Pancreas (tissue), 10 donors: ENCODE data around the gene DAP3. TPM values are rescaled to one million over a fixed set of nuclear protein-coding genes. Genes with fewer than 3 reads are reported as not detected.
"Not testable (repeated sequence)": the region's sequence is repeated elsewhere in the genome, so short reads cannot be mapped to it uniquely, and the experiment has no call there.

Experiments used
- ATAC-seq, 4 donors: fragments of 200-7000 bp; cut with Tn5 transposase; one replicate each; pipeline versions ENCODE4 v1.8.0 to v1.9.1; 2020; ENCODE audit warnings: mild to moderate bottlenecking in 4 of 4, moderate library complexity in 4 of 4
- DNase-seq, 6 donors: peaks; one replicate each; pipeline ENCODE4 v3.0.0-alpha.2; 2020
- FAIRE-seq: peaks from 2 replicates; lab custom pipeline; 2012; peaks lifted over from hg19 to GRCh38; lab: Jason Lieb, UNC
- H3K27ac ChIP-seq, 4 donors: fragments of 200-600 bp; sonication (generic); 1 replicate in 3 of 4; 2 replicates in 1 of 4; pipeline versions ENCODE4 v1.5.0 to v1.8.0; 2020
- H3K27me3 ChIP-seq, 4 donors: fragments of 200-600 bp; one replicate each; pipeline ENCODE4 v1.8.0; 2021
- H3K36me3 ChIP-seq, 3 donors: fragments of 200-600 bp; sonication (generic) in 1 of 3; one replicate each; pipeline versions ENCODE4 v1.5.0 to v1.8.0; 2020 to 2021
- H3K4me1 ChIP-seq, 3 donors: fragments of 200-600 bp; one replicate each; pipeline ENCODE4 v1.8.0; 2021
- H3K4me3 ChIP-seq, 4 donors: fragments of 200-600 bp; sonication (generic) in 2 of 4; one replicate each; pipeline versions ENCODE4 v1.5.0 to v1.8.0; 2020 to 2021
- H3K9me3 ChIP-seq, 4 donors: fragments of 200-600 bp; one replicate each; pipeline ENCODE4 v1.8.0; 2021
- WGBS, 2 donors: extraction: QIAGEN DNeasy Blood & Tissue Kit; methylation state at CpG; one replicate each; pipeline ENCODE4 v1.1.7; 2013; 5-methylcytosine and 5-hydroxymethylcytosine counted together
- intact Hi-C, 3 donors: fragments of 100-400 bp; cut with DNase I; formaldehyde crosslinking; loops; one replicate each; pipeline versions ENCODE4 v1.11.1 to v1.14.2; 2022
- polyA plus RNA-seq, 2 donors: library from polyadenylated mRNA; stranded (reverse); fragments of 200-250 nt; gene quantifications; one replicate each; pipeline ENCODE4 v1.2.3, GENCODE V29; 2013
- total RNA-seq, 6 donors: library from RNA; stranded (reverse); fragmentation: NEBNext Ultra II Directional in 4 of 6; extraction: Animal tissue kit (Norgen Biotek cat#: 25700) in 4 of 6; gene quantifications; one replicate each; pipeline versions ENCODE4 v1.2.1 to v1.2.4, GENCODE V29; 2021 to 2023
- TF ChIP-seq, protein P1 (sequence below), 4 donors: fragments of 200-600 bp; sonication (generic) in 3 of 4; IDR thresholded peaks; one replicate each; pipeline versions ENCODE4 v1.5.0 to v1.8.0; 2021; ENCODE audit warnings: antibody characterized with exemption in 4 of 4
- donor health status: healthy with polysubstance abuse.
- donor health status: DM: no; HTN: no; CAD: no; lungs with moderate emphysema.
- donor health status: DM: no; HTN: no; CAD: no.
- donor health status: control.
- donor health status: control.
- donor health status: Bipolar disorder and iron deficiency.
- donor health status: DM: yes; HTN: yes; CAD: no.
- donor health status: DM: no; HTN: no; CAD: no.
- donor health status: DM: no; HTN: no; CAD: no.
- donor health status: DM: yes; HTN: yes; CAD: no.

The DAP3 gene
- total and polyA plus RNA-seq, 8 donors = 40.3 to 73.8 (median 51.8) TPM

DNA sequence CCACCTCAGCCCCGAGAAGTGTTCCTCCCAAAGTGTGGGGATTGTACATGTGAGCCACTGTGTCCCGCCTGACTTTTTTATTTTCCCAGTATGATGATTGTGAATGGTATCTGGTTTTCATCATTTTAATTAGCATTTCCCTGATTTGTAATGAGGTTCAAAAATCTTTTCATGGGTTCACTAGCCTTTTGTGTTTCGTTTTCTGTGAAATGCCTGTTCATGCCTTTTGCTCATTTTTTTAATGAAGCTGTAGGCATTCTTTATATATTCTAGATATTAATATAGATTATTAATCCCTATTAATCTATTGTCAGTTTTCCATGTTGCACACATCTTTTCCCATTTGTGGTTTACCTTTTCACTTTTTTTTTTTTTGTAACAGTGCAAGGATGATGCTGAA lies 20.5 kb downstream of the DAP3 start:
- no peak for FAIRE-seq
- ATAC-seq = no peak
- intact Hi-C loops = no loop called here

DNA sequence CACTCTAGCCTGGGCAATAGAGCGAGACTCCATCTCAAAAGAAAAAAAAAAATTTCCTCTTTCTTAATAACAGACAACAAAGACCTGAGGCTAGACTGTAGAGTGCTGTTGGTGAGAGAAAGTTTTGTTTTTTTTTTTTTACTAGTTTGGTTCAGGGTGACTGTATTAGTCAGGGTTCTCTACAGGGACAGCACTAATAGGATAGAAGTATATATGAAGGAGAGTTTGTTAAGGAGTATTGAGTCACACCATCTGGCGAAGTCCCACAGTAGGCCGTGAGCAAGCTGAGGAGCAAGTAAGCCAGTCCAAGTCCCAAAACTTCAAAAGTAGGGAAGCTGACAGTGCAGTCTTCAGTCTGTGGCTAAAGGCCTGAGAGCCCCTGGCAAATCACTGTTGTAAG lies 22.6 kb downstream of the DAP3 start:
- ATAC-seq, H3K27ac ChIP-seq, FAIRE-seq, DNase-seq, H3K4me1 ChIP-seq, H3K4me3 ChIP-seq, intact Hi-C loops, H3K9me3 ChIP-seq, H3K36me3 ChIP-seq, H3K27me3 ChIP-seq: not testable (repeated sequence)
- WGBS, 2 donors = 83 to 85% methylated on average over 1 to 3 of the region's 3 CpGs

More for the DNA sequence above, 20.5 kb downstream of the DAP3 start:
- WGBS, 2 donors = 98 to 99% methylated on average over 3 of the region's 3 CpGs
- H3K36me3 ChIP-seq = no peaks in the 10 kb centered on the region
- H3K9me3 ChIP-seq = no peaks in the 10 kb centered on the region
- no peaks in the 10 kb centered on the region for H3K4me1 ChIP-seq
- H3K27me3 ChIP-seq = no peaks in the 10 kb centered on the region
- TF ChIP-seq, protein P1, sequence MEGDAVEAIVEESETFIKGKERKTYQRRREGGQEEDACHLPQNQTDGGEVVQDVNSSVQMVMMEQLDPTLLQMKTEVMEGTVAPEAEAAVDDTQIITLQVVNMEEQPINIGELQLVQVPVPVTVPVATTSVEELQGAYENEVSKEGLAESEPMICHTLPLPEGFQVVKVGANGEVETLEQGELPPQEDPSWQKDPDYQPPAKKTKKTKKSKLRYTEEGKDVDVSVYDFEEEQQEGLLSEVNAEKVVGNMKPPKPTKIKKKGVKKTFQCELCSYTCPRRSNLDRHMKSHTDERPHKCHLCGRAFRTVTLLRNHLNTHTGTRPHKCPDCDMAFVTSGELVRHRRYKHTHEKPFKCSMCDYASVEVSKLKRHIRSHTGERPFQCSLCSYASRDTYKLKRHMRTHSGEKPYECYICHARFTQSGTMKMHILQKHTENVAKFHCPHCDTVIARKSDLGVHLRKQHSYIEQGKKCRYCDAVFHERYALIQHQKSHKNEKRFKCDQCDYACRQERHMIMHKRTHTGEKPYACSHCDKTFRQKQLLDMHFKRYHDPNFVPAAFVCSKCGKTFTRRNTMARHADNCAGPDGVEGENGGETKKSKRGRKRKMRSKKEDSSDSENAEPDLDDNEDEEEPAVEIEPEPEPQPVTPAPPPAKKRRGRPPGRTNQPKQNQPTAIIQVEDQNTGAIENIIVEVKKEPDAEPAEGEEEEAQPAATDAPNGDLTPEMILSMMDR (IDR thresholded peaks at IDR 0.05) = no peak
- H3K4me3 ChIP-seq = no peak overlapping the region
- H3K27ac ChIP-seq = no peak overlapping the region
- DNase-seq = no peak

DNA sequence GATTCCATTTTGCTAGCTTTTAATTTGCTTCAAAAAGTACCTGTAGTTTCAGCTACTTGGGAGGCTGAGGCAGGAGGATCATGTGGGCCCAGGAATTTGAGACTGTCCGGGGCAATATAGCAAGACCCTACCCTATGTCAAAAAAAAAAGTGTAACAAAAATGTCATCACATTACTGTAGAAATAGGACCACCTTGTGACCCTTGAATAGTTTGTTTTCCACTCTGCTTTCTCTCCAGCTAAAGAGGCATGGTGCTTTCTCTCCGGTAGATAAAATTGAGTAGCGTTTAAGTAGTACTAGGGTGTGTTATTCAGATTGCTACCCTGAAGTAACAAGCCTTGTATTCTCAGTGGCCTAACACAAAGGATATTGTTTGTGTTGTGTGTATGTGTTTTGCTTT lies 23.7 kb downstream of the DAP3 start:
- H3K4me1 ChIP-seq, H3K4me3 ChIP-seq, DNase-seq, H3K36me3 ChIP-seq, FAIRE-seq, intact Hi-C loops, H3K9me3 ChIP-seq, H3K27ac ChIP-seq, H3K27me3 ChIP-seq: not testable (repeated sequence)
- peak in 2 of 4 donors; percentile 26 to 29 for ATAC-seq
- WGBS, 2 donors = 87% methylated on average over 3 of the region's 3 CpGs

GRCh38 chr1:155713075-155713474 lies 24.2 kb downstream of the DAP3 start:
- no peak overlapping the region for H3K27ac ChIP-seq
- no peaks in the 10 kb centered on the region for H3K27me3 ChIP-seq
- intact Hi-C loops = no loop called here
- H3K4me3 ChIP-seq = no peak overlapping the region
- no peaks in the 10 kb centered on the region for H3K9me3 ChIP-seq
- ATAC-seq = no peak
- H3K4me1 ChIP-seq = no peaks in the 10 kb centered on the region
- TF ChIP-seq, protein P1 (IDR thresholded peaks at IDR 0.05) = no peak
- no peak for DNase-seq
- H3K36me3 ChIP-seq = no peaks in the 10 kb centered on the region
- no peak for FAIRE-seq
- WGBS, 2 donors = 60 to 68% methylated on average over 2 of the region's 2 CpGs

- intact Hi-C loops, H3K27ac ChIP-seq: not testable (repeated sequence)
Measured at GRCh38 chr1:155715056-155715455, 26.2 kb downstream of the DAP3 start.

GRCh38 chr1:155715777-155716176 lies 26.9 kb downstream of the DAP3 start:
- ATAC-seq (no peak), FAIRE-seq (no peak), DNase-seq (no peak)
- intact Hi-C loops = no loop called here
- no peaks in the 10 kb centered on the region for H3K27me3 ChIP-seq
- TF ChIP-seq, protein P1 (IDR thresholded peaks at IDR 0.05) = no peak
- H3K36me3 ChIP-seq = no peaks in the 10 kb centered on the region
- 97 to 98% methylated on average over 5 of the region's 5 CpGs for WGBS, 2 donors
- no peaks in the 10 kb centered on the region for H3K9me3 ChIP-seq
- no peaks in the 10 kb centered on the region for H3K4me1 ChIP-seq
- no peak overlapping the region for H3K4me3 ChIP-seq
- H3K27ac ChIP-seq = no peak overlapping the region

More at GRCh38 chr1:155715056-155715455, 26.2 kb downstream of the DAP3 start:
- not testable (repeated sequence) for H3K36me3 ChIP-seq, H3K4me3 ChIP-seq, DNase-seq, H3K27me3 ChIP-seq, FAIRE-seq, ATAC-seq, H3K4me1 ChIP-seq, H3K9me3 ChIP-seq
- 97 to 100% methylated on average over 3 of the region's 3 CpGs for WGBS, 2 donors
